ENCODE results near the gene ACVRL1. TPM values are rescaled to one million over a fixed set of nuclear protein-coding genes. Genes with fewer than 3 reads are reported as not detected.

Gene ACVRL1
- total RNA-seq, 2 donors from 2014 or later = not detected

DNA sequence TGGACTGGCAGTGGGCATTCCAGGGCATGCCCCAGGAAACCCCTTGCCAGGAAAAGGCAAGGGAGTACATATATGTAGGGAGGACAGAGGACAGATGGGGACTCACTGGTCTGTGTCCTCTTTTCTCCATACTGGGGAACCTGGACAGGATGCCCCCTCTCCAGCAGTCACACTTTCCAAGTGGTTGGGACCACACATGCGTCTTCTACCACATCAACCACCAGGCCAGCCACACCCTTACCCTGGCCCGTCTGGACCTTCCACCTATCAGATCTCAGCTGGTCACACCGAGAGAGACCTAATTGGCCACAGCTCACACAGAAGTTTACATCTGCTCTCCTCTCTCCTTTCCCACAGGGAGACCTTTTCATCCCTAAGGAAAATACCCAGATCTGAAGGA is 11.1 kb upstream of the ACVRL1 start:
- no peak for ATAC-seq
- Mint-ChIP-seq H3K27me3 (peaks cover 38% of the 10 kb centered on the region), H3K27ac (no peak overlapping the region), H3K36me3 (ENCODE audit: low read depth) (no peaks in the 10 kb centered on the region), H3K4me3 (no peak overlapping the region), H3K4me1 (peaks cover 5% of the 10 kb centered on the region)
- no peak for DNase-seq
- no peaks in the 10 kb centered on the region for H3K9me3 ChIP-seq (ENCODE audit: control insufficient read depth, low read length, poor library complexity, severe bottlenecking)

DNA sequence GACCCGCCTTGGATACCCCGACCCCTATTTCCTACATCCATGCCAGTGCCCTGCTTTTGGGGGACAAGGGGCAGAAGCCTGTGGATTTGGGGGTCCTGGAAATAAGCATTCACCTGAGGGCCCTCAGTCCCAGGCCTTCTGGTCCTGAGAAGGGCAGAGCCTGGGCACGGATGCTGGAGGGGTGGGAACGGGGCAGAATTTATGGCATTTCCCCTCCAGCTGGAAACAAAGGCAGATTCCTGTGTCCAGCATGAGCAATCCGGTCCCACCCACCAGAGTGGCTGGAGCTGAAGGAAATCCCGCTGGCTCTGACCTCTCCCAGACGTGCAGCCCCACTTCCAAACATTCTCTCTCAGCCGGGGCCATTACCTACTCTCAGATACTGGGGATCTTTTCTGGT is 10.1 kb upstream of the ACVRL1 start:
- Mint-ChIP-seq H3K27me3 (peaks cover 38% of the 10 kb centered on the region), H3K4me1 (peaks cover 5% of the 10 kb centered on the region), H3K4me3 (no peak overlapping the region), H3K36me3 (ENCODE audit: low read depth) (peaks cover 3% of the 10 kb centered on the region), H3K27ac (no peak overlapping the region)
- H3K9me3 ChIP-seq (ENCODE audit: control insufficient read depth, low read length, poor library complexity, severe bottlenecking) = no peaks in the 10 kb centered on the region
- DNase-seq (no peak), ATAC-seq (no peak)

DNA sequence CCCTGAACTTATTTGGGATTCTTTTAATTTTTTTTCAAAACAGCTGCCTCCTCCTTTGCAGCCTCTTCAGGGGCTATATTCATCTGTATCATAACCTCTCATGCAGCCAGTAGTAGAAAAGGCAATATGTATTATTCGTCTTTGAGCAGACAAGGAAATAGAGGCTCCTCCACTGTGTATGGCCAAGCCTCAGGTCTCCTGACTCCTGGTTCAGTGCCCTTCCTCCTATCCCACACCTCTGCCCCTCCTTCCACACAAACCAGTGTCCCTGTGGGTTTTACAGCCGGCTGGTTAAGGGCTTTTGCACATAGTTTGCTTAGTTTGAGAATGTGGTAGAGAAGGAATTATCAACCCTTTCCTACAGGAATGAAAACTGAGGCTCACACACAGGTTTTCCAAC is 8.8 kb upstream of the ACVRL1 start:
- DNase-seq = no peak
- peaks cover 5% of the 10 kb centered on the region for H3K4me1 Mint-ChIP-seq
- H3K9me3 ChIP-seq (ENCODE audit: control insufficient read depth, low read length, poor library complexity, severe bottlenecking) = no peaks in the 10 kb centered on the region
- ATAC-seq = no peak
- H3K27ac Mint-ChIP-seq = no peak overlapping the region
- H3K36me3 Mint-ChIP-seq (ENCODE audit: low read depth) = peaks cover 3% of the 10 kb centered on the region
- peaks cover 29% of the 10 kb centered on the region for H3K27me3 Mint-ChIP-seq
- H3K4me3 Mint-ChIP-seq = no peak overlapping the region

DNA sequence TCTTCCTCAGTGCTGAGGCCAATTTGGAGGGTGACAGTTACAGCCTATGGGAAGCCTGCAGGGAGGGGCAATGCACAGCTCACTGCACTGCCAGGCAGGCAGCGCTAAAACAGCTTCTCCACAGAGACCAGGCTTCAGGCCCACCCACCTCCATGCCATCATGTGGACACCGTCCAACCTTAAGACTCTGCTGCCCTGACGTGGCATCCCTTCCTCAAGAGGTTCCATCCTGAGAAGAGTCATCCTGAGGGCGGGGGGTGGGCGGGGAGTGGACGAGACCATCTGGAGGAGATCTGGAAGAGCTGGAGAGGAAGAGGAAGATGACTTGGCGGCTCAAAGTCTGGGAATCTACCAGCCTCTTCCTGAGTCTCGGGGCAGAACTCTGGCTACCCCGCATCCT is 8.4 kb upstream of the ACVRL1 start:
- Mint-ChIP-seq H3K27ac (no peak overlapping the region), H3K27me3 (peaks cover 25% of the 10 kb centered on the region), H3K4me1 (peaks cover 5% of the 10 kb centered on the region), H3K4me3 (no peak overlapping the region), H3K36me3 (ENCODE audit: low read depth) (peaks cover 3% of the 10 kb centered on the region)
- no peaks in the 10 kb centered on the region for H3K9me3 ChIP-seq (ENCODE audit: control insufficient read depth, low read length, poor library complexity, severe bottlenecking)
- DNase-seq (no peak), ATAC-seq (no peak)

DNA sequence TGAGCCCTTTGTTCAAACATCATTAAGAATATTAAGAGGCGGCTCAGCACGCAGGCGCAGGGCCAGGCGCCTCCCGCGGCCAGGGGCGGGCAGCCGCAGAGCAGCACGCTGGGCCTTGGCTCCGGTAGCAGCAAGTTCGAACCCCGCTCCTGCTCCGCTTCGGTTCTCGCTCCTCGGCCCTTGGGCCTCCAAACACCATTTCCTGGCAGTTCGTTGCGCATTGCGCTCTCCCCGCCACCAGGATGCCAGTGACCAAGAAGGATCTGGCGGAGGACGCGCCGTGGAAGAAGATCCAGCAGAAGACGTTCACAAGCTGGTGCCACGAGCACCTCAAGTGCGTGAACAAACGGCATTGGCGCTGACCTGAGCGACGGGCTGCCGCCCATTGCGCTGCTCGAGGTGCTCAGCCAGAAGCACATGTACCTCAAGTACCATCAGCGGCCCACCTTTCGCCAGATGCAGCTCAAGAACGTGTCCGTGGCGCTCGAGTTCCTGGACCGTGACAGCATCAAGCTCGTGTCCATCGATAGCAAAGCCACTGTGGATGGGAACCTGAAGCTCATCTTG is 6.9 kb upstream of the ACVRL1 start:
- peaks cover 5% of the 10 kb centered on the region for H3K4me1 Mint-ChIP-seq
- H3K27me3 Mint-ChIP-seq = peaks cover 22% of the 10 kb centered on the region
- DNase-seq (no peak), ATAC-seq (no peak)
- no peaks in the 10 kb centered on the region for H3K9me3 ChIP-seq (ENCODE audit: control insufficient read depth, low read length, poor library complexity, severe bottlenecking)
- H3K36me3 Mint-ChIP-seq (ENCODE audit: low read depth) = peaks cover 3% of the 10 kb centered on the region
- no peak overlapping the region for H3K4me3 Mint-ChIP-seq
- H3K27ac Mint-ChIP-seq = no peak overlapping the region

DNA sequence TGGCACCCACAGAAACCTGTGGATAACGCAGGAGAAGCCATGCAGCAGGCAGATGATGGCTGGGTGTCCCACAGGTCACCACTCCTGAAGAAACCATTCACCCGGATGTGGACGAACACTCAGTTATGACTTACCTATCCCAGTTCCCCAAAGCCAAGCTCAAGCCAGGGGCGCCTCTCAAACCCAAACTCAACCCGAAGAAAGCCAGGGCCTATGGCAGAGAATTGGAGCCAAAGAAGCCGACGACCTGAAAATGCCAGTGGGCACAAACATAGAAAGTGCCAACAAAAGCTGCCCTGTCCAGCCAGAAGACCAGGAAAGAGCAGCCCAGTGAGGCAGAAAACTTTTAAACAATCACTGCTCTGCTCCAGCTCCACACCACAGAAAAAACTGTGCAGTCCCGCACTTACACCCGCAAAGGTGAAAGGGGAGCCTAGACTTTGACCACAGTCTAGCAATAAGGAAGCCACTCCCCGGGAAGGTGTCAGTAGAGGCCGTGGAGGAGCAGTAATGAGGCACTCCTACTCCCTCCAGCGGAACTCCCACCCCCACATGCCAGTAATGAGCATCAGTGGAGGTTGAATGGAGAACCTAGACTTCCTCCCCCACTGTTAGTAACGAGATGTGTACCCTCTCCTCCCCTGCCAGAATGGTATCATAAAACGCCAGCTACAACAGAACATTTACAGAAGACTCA is 6.0 kb upstream of the ACVRL1 start:
- H3K27me3 Mint-ChIP-seq = peaks cover 25% of the 10 kb centered on the region
- no peaks in the 10 kb centered on the region for H3K9me3 ChIP-seq (ENCODE audit: control insufficient read depth, low read length, poor library complexity, severe bottlenecking)
- H3K27ac Mint-ChIP-seq = no peak overlapping the region
- no peak overlapping the region for H3K4me3 Mint-ChIP-seq
- peaks cover 4% of the 10 kb centered on the region for H3K4me1 Mint-ChIP-seq
- ATAC-seq = no peak
- no peak for DNase-seq
- H3K36me3 Mint-ChIP-seq (ENCODE audit: low read depth) = peaks cover 3% of the 10 kb centered on the region

DNA sequence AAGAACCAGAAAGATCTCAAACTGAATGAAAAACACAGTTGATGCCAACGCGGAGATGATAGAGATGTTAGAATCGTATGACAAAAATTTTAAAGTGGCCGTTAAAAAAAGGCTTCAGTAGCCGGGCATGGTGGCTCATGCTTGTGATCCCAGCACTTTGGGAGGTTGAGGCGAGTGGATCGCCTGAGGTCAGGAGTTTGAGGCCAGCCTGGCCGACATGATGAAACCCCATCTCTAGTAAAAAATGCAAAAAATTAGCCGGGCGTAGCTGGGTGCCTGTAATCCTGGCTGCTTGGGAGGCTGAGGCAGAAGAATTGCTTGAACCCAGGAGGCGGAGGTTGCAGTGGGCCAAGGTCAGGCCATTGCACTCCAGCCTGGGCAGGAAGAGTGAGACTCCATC is 5.4 kb upstream of the ACVRL1 start:
- no peak overlapping the region for H3K4me3 Mint-ChIP-seq
- no peaks in the 10 kb centered on the region for H3K9me3 ChIP-seq (ENCODE audit: control insufficient read depth, low read length, poor library complexity, severe bottlenecking)
- no peak overlapping the region for H3K27ac Mint-ChIP-seq
- no peak for ATAC-seq
- peaks cover 3% of the 10 kb centered on the region for H3K36me3 Mint-ChIP-seq (ENCODE audit: low read depth)
- H3K4me1 Mint-ChIP-seq = peaks cover 4% of the 10 kb centered on the region
- DNase-seq = no peak
- peaks cover 24% of the 10 kb centered on the region for H3K27me3 Mint-ChIP-seq

DNA sequence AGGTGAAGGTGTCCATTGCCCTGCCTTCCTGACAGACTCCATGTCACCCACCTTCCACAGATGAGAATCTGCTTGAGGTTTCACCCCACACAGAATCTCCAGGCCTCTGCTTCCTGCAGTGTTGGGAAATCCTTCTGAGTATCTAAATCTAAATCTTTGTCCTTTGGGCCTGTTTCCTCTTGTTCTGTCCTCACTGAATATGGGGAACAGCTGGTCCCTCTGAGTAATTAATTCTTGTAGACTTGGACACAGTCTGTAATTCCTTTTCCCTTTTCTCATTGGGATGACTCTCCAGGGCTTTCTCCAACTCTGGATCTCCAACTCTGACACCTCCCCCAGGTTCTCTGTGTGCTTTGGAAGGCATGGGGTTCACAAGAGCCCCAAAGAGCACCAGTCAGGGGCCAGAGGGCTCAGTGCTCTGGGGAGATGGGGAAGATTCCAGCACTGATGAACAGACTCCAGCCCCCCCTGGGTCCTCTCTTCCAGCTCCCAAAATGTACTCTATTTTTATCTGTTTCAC is 2.3 kb upstream of the ACVRL1 start:
- Mint-ChIP-seq H3K27me3 (peaks cover 37% of the 10 kb centered on the region), H3K4me3 (no peak overlapping the region), H3K36me3 (ENCODE audit: low read depth) (peaks cover 7% of the 10 kb centered on the region), H3K27ac (no peak overlapping the region), H3K4me1 (peaks cover 2% of the 10 kb centered on the region)
- DNase-seq (no peak), ATAC-seq (no peak)
- H3K9me3 ChIP-seq (ENCODE audit: control insufficient read depth, low read length, poor library complexity, severe bottlenecking) = no peaks in the 10 kb centered on the region

DNA sequence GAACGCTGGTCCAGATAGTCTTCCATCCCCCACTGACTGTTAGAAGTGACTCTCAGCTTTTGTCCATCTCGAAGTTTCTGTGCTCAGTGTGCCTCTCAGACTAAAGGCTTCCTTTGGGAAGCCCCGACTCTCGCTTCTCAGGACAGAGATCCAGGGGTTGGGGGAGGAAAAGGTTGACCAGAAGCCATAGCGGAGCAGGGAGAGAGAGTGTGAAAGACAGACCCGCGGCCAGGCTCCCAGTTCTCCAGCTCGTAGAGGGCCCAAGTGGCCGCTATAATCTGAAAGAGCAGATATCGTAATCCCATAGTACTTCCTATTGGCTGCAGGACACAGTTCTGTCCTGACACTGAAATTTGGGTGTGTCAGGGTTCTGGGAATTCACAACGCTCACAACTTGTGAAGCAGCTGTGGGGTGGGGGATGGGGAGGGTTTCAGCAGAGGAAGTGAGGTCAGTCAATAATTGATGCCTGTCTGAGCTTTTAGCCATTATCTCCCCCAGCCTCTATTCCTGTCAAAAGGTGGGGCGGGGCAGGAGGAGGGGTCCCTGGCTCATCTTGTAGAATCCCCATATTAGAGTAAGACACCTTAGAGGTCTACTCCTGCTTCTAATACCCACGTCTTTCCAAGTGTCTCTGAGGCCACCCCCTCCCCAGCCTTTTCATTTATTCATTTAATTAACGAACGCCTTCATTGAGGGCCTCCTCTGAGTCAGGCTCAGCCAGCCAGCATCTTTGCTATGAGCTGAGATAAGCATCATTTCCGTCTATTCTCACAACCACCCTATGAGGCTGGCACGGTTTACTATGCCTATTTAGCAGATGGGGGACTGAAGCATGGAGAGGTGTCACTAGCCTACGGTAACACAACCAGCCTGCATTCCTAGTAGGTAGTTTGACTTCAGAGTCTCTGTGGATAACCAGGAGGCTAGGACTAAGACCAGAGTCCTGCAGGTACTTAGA is 1.6 kb upstream of the ACVRL1 start:
- DNase-seq (no peak), ATAC-seq (no peak)
- H3K9me3 ChIP-seq (ENCODE audit: control insufficient read depth, low read length, poor library complexity, severe bottlenecking) = no peaks in the 10 kb centered on the region
- Mint-ChIP-seq H3K27ac (no peak overlapping the region), H3K27me3 (peaks cover 39% of the 10 kb centered on the region), H3K4me3 (no peak overlapping the region), H3K36me3 (ENCODE audit: low read depth) (peaks cover 7% of the 10 kb centered on the region), H3K4me1 (peaks cover 2% of the 10 kb centered on the region)

DNA sequence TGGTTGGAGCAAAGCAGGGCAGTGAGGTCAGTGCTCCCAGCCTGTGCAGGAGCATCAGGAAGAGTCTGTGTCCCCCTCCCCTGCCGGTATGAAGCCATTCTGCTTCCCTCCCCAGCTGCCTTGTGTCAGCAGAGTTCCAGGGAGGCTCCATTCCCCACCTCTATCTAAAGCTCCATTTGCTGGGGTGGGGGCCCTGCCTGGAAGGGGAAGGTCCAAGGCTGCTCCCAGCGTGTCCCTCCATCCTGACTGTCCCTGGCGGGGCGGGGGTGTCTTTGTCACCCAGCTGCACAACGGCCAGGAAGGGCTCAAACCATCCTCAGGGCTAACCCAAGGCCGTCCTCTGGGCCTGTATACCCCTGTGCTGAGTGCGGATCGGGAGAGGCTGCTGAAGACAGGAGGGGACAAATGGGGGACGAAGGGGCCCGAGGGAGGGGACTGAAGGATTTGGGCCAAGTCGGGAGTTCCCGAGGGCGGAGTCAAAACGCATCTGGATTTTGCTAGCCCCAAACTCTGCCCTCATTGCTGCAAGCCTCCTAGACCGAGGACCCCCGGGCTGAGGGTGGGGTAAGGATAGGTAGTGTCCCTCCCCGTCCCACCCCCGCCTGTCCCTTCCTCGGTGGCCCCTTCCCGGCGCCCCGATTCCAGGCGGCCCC is 748 bp upstream of the ACVRL1 start:
- Mint-ChIP-seq H3K36me3 (ENCODE audit: low read depth) (peaks cover 6% of the 10 kb centered on the region), H3K27me3 (peaks cover 39% of the 10 kb centered on the region), H3K4me3 (no peak overlapping the region), H3K4me1 (peaks cover 2% of the 10 kb centered on the region), H3K27ac (no peak overlapping the region)
- DNase-seq (no peak), ATAC-seq (no peak)
- no peaks in the 10 kb centered on the region for H3K9me3 ChIP-seq (ENCODE audit: control insufficient read depth, low read length, poor library complexity, severe bottlenecking)

DNA sequence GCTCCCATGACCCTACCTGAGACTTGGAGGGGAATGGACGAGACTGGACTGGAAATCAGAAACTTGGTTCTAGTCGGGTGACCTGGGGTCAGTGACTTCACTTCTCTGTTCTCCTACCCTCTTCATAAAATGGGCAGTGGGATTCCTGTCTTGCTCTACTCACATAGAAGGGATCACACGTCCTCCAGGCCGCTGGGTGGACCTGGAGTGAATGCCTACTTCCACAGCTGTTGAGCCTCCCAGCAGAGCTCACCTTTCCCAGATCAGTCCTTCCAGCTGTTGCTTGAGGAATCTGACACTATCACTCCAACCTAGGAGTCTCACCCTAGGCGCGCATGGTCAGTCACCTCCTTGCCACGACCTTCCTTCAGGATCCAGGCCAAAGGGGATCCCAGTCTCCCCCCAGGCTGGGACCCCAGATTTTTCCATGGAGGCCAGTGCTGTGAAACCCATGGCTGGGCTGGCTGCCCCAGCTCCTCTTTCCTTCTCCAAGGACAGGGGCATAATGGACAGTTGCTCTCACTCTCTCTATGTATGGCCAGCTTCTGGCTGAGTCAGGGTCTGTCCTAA is 637 bp downstream of the ACVRL1 start:
- Mint-ChIP-seq H3K27ac (no peak overlapping the region), H3K36me3 (ENCODE audit: low read depth) (peaks cover 4% of the 10 kb centered on the region), H3K4me1 (peaks cover 2% of the 10 kb centered on the region), H3K27me3 (peaks cover 44% of the 10 kb centered on the region), H3K4me3 (peak overlapping the region; percentile 21)
- H3K9me3 ChIP-seq (ENCODE audit: control insufficient read depth, low read length, poor library complexity, severe bottlenecking) = no peaks in the 10 kb centered on the region
- ATAC-seq (no peak), DNase-seq (no peak)

DNA sequence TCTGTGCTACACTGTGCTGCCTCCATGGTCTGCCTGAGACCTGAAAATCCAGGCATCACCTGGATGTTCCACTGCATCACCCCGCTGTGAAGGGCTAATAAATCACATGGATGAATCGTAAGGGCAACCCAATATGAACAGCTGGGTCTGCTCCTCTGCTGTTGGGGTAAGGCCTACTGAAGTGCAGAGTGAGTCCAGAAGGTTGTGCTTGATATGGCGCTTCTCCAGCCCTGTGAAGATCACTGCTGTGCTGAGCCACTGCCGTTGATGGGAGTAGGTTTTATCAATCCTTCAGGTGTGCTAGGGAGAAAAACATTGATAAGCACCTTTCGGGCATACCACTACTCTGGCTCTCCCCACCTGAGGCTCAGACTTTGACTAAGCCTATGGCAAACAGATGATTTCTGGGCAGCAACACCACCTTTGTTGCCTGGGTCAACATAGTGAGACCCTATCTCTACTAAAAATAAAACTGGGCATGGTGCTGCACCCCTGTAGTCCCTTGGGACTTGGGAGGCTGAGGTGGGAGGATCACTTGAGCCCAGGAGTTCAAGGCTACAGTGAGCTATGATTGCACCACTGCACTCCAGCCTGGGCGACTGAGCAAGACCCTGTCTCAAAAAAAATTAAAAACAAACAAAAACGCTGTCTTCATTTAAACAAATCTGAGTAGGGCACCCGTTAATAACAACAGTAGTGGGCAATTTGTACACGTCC is 1.7 kb downstream of the ACVRL1 start:
- no peak for DNase-seq
- peaks cover 4% of the 10 kb centered on the region for H3K36me3 Mint-ChIP-seq (ENCODE audit: low read depth)
- H3K27ac Mint-ChIP-seq = no peak overlapping the region
- H3K27me3 Mint-ChIP-seq = peaks cover 49% of the 10 kb centered on the region
- H3K4me1 Mint-ChIP-seq = peaks cover 2% of the 10 kb centered on the region
- no peak overlapping the region for H3K4me3 Mint-ChIP-seq
- no peak for ATAC-seq
- no peaks in the 10 kb centered on the region for H3K9me3 ChIP-seq (ENCODE audit: control insufficient read depth, low read length, poor library complexity, severe bottlenecking)

Data from T-helper 17 cell (primary cell).